HG03095 (cell line): ENCODE data around the gene DHX36.
A peak's percentile ranks its signal among the peaks of the same experiment; 100 is the strongest.

ENCODE experiments used
- ATAC-seq: cut with Tn5 transposase; IDR thresholded peaks from one replicate; pipeline ENCODE4 v1.9.1; 2021; ENCODE audit warnings: moderate library complexity; ENCODE audit not compliant: unreplicated experiment

The DHX36 gene, protein sequence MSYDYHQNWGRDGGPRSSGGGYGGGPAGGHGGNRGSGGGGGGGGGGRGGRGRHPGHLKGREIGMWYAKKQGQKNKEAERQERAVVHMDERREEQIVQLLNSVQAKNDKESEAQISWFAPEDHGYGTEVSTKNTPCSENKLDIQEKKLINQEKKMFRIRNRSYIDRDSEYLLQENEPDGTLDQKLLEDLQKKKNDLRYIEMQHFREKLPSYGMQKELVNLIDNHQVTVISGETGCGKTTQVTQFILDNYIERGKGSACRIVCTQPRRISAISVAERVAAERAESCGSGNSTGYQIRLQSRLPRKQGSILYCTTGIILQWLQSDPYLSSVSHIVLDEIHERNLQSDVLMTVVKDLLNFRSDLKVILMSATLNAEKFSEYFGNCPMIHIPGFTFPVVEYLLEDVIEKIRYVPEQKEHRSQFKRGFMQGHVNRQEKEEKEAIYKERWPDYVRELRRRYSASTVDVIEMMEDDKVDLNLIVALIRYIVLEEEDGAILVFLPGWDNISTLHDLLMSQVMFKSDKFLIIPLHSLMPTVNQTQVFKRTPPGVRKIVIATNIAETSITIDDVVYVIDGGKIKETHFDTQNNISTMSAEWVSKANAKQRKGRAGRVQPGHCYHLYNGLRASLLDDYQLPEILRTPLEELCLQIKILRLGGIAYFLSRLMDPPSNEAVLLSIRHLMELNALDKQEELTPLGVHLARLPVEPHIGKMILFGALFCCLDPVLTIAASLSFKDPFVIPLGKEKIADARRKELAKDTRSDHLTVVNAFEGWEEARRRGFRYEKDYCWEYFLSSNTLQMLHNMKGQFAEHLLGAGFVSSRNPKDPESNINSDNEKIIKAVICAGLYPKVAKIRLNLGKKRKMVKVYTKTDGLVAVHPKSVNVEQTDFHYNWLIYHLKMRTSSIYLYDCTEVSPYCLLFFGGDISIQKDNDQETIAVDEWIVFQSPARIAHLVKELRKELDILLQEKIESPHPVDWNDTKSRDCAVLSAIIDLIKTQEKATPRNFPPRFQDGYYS

DNA sequence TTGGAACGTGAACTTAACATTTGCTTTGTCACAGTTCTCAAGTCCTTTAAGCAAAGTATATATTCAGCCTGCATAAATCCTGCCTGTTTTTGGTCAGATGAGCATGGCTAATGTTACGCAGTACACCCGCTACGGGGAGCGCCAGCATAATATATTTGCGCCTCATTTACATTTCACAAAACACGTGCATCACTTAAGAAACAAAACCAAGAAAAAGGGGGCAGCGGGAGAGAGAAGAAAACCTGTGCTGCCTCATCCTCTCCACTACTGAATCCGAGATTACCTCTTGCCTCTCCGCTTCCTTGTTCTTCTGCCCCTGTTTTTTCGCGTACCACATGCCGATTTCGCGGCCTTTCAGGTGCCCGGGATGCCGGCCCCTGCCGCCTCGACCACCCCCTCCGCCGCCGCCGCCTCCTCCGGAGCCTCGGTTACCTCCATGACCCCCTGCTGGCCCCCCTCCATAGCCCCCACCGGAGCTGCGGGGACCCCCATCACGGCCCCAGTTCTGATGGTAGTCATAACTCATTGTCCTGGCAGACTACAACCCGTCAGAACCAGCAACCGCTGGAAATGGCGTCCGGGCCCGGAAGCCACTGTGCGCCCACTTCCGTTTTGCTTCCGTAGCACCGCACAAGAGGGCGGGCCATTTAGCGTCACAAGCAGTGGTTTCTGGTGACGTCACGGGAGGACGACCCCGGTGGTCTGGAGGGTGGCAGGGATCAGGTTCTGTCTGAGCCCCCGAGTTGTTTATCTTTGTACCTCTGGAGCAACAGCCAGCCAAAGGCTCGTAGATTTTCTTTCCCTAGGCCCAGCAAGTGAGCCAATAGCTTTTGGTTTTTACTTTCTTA lies at the start of gene DHX36:
Gene DHX36 (minus strand): TSS at position 597 of the 848 bp plus-strand sequence. CDS start 71 bp downstream, at position 526.
- peak; percentile 95 for ATAC-seq

DNA sequence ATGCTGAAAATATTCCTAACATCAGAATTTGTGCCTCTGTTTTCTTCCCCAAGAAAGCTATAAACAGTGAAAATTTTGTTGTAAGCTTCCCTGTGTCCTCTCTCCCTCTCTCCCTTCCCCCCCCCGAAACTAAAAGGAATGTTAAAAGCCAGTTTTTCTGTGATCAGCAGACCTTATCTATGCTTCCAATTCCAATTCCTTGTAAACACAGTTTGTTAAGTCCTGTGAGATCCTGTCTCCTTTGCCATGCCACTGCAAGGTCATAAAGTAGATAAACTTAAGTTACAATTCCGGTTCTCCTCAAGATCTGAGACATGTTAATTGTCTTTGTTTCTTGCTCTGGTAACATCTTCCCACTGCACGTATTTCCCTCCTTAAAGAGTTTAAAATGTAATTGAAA lies 42.9 kb upstream of the DHX36 start:
- ATAC-seq: no peak

DNA sequence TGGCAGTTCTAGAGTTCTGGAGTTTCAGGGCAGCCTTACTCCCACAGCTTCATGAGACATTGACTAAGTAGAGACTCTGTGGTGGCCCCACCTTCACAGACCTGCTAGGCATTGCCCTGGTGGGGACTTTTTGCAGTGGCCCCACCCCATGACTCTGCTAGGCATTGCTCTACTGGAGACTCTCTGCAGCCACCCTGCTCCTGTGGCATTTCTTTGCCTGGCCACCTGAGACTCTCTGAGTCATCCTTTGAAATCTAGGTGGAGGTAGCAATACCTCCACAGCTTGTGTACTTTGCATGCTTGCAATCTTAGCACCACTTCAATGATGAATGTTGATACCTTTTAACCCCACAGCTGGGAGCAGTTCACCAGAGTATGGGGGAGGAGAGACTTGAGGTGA lies 40.6 kb upstream of the DHX36 start:
- no peak for ATAC-seq

DNA sequence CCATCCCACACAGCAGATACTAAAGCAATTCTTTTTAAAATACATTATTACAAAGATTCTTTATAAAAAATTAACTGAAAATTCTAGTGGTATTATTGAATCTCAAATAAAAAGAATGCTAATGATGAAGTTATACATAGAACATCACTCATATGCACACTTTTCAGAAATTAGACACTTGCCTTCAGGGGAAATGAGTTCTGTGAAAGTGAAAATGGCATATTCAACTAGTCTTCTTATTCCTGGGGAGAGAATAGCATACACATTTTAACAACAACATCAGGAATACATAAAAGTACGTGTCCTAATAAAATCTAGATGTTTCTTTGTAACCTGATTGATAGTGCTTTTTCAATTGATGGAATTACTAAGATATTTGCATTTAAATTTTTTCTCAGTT lies 36.8 kb upstream of the DHX36 start:
- no peak for ATAC-seq

DNA sequence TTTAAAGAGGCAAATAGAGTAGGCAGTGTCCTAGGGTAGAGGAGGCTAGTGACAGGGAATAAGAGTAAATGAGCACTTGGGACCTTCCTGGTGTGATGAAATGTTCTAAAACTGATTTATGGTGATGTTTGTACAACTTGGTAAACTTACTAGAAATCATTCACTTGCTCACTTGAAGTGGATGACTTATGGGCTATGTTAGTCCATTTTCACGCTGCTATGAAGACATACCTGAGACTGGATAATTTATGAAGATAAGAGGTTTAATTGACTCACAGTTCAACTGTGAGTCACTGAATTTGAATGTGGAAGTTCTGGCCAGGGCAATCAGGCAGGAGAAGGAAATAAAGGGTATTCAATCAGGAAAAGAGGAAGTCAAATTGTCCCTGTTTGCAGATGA lies 31.7 kb upstream of the DHX36 start:
- ATAC-seq: no peak

DNA sequence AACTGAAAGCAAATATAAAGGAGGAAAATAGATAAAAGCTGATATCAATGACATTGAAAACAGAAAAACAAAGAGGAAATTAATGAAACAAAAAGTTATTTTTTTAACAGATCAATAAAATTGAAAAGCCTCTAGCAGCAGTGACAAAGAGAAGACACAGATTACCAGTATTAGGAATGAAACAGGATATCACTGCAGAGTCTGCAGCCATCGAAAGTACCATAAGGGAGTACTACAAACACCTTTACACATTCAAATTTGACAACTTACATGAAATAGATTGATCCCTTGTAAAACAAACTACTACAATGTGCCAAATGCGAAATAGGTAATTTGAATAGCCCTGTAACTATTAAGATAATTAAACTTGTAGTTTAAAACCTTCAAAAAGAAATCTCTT lies 24.9 kb upstream of the DHX36 start:
- no peak for ATAC-seq

DNA sequence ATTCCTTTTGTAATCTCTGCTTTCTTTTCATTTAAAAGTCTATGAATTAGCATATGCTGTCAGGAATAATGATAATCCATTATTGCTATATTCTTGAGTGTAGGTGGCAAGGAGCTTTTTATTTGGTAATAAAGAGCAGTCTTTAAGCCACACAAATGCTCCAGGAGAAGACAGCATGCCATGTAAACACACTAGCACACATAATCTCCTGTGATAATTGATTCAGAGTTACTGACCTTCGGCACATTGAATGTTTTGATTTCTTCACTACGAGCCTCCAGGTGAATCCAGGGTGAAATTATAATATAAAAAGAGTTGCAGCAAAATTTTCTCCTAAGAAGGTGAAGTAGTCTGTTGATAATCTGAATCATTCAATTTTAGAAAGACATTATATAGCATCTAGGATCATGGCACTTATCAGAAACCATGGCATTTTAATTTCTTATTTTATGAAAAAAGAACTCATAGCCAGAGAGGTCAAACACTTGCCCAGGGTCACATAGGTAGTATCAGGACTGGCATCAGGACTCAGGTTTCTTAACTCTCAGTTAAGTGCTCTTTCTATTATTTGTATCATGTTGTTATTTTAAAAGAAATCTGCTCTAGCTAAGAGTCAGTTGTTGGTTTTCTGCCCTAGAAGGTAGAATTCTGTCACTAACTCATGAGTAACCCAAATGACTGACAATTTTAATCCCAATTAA lies 21.3 kb upstream of the DHX36 start:
- no peak for ATAC-seq

DNA sequence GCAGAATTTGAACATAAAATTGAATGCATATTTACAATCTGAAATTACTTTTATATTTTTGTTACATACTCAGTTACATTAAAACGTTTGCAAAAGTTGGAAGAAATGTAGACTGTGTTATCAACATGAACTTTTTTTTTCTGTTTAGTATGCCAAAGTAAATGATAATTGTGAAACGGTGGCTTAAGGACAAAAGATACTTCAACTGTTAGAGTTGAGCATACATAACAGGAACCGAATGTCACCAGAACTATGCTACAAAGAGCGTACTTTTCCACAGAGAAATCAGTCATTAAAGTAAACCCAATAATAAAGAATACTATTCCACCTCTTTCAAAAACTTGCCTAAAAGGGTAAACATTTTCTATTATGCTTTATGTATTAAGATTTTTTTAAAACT lies 14.3 kb upstream of the DHX36 start:
- ATAC-seq: no peak

DNA sequence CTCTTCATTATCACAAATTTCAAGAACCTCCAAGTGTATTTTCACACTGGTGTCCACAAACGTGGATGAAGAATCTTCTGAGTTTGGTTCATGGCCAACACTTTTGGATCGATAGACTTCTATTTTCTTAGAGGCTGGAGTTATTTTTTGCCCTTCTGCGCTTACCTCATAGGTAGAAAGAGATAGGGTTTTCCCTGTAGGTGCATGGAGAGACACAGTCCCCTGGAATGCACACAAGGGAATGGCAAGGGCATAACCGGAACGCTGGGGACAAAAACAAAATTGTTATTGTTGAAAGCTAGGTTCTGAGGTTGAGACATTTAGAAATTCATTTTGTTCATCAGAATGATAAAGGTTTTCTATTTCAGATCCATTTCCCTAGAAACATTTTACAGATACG lies 13.7 kb upstream of the DHX36 start:
- no peak for ATAC-seq

DNA sequence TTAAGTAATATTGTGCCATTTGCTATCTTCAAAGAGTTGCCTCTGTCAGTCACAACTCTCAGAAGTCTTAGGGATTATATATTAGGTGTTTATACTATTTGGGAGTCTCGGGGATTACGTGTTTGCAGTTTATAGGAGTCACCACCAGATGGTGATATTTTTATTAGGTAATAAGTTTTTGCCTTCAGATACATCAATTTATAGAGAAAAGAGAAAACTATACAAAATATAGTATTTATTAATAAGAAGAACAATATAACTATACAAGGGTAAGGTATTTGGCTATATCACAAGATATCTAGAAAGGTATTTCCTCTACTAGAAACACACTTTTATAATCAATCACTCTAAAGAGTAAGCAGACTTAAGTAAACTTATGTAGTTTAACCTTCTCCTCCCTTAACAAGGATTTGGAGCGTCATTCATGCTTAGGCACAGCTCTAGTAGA lies 10.7 kb upstream of the DHX36 start:
- ATAC-seq: no peak

DNA sequence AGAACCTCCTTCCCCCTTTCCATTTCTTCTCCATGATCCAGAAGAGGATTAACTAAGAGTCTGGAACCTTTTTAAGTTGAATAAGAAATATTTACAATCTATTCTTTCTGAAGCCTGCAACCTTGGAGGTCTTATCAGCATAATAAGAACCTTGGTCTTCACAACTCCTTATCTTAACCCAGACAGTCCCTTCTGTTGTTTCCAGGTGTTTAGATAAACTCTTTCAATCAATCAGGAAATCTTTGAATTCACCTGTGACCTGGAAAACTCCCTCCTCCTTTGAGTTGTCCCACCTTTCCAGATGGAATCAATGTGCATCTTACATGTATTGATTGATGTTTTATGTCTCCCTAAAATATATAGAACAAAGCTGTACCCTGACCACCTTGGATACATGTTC lies 3.6 kb upstream of the DHX36 start:
- no peak for ATAC-seq

DNA sequence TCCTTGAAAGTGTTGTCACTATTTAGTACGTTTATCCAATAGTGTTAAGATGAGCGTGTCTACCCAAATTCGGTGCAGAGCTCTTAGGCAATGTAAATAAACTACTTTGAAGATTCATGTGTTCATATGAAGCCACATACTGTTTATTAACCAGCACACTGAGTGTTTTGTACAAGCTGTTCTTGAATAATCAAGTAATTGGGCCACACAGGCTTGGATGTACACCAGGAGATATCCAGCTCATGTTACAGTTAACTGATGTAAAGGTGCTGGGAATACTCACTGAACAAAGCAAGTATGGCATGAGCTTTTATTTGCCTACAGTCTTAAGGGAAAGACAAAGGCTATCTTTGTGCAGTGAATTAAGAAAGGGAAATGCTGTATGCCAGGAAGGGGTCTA lies 632 bp upstream of the DHX36 start:
- ATAC-seq: no peak

DNA sequence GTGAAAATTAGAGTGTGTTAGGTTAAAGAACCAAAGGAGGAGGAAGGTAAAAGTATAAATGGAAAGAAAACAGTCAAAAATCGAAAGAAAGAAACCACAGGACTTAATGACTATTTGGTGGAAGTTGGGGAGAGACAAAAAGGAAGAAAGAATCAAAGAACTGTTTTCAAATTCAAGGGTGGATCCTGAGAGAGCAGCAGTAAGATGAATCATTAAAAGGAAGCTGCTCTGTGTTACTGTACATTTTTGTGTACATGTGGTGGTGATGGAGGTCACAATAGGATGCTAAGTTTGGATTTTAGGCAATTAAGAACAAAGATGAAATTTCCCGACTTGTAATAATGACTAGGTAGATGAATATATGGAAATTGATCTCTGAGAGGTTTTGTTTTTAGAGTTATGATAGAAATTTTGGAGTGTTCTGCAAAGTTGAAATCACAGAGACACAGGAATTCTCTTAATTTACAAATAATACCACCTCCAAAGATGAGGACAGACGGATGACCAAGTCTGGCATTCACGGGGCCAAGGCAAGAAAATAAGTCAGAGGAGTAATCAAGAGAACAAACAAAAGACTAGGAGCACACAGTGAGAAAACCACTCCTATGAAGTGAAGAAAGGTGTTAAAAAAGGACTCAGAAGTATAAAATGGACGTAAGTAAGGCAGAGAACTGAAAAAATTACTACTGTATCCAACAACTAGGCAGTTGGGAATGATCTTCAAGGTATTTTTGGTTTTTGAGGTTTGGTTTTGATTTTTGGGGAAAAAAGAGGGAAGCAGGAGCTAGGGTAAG lies 7.1 kb downstream of the DHX36 start:
- no peak for ATAC-seq

DNA sequence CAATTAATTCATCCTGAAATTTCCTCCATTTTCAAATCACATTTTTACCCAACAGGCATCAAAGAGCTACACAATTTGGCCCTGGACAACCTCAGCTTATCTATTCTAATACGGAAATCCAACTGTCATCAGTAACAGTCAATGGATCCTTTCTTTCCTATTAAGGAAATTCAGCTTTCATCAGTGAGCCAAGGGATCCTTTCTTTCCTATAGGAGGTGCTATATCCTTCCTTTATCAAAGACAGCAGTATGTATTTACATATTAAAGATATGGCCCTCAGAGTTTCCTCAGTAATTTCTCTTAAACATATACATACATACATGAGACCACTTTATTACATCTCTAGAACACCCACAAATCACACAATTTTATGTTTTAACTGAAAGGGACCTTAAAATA lies 10.1 kb downstream of the DHX36 start:
- ATAC-seq: no peak

DNA sequence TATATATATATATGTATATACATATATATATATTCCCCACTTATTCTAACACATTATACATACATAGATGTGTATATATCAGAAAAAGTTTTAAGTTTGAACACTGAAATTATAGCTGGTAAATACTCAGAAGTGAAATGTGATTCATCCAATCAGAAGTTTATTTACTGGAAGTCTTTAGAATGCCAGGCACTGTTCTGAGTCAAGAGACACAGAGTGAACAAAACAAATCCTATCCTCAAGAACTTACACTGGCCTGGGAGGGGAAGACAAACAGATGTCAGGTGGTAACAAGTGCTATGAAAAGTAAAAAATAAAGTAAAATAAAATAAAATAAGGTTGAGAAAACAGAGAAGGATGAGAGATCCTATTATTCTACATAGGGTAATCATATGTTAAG lies 13.4 kb downstream of the DHX36 start:
- ATAC-seq: no peak

DNA sequence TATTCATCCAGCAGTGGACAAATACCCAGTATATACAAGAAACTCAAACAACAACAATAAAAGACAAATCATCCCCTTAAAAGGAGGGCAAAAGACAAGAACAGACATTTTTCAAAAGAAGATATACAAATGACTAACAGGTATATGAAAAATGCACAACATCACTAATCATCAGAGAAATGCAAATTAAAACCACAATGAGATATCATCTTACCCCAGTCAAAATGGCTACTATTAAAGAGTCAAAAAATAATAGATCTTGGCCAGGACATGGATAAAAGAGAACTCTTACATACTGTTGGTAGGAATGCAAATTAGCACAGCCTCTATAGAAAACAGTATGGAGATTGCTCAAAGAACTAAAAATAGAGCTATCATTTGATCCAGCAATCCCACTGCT lies 16.9 kb downstream of the DHX36 start:
- ATAC-seq: no peak

DNA sequence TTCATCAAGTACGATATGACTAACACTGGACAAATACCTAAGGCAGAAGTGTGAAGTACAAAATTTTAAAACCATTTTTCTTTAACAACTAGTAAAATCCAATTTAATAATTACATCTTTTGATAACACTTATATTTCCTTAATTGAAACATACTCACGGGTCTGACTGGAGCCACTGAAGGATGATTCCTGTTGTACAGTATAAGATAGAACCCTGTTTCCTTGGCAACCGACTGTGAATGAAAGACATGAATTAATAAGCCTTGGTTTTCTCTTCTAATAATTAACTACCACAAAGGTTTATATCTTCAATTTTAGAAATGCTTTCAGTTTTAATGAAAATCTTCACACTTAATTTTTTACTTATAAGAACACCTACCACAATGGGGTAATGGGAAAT lies 19.4 kb downstream of the DHX36 start:
- no peak for ATAC-seq

DNA sequence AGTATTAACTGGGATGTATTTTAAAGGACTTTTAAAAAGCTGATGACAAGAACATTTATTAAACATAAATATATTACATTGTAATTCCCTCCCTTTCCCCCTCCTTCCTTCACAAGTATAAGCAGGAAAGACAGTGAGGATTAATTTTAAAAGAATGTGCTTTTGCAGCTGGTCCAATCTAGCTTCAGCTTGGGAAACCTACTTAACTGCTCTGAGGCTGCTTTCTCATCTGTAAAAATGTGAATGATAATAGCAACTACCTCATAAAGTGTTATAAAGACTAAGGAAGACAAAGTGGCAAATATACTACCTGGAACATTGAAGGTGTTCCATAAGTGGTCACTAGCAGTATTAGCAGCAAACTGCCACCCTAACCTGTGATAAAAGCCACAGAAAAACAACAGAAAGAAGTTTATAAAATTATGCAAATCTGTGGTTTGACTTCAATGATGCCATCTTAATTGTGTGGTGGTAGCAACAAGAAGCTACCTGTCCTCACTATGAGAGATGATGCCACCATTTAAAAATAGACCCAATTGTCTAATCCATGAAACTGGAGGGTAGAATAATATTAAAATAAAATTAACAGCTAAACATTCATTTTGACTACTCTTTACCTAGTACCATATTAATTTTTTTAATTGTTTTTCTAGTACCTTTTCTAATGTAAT lies 20.0 kb downstream of the DHX36 start:
- ATAC-seq: no peak

DNA sequence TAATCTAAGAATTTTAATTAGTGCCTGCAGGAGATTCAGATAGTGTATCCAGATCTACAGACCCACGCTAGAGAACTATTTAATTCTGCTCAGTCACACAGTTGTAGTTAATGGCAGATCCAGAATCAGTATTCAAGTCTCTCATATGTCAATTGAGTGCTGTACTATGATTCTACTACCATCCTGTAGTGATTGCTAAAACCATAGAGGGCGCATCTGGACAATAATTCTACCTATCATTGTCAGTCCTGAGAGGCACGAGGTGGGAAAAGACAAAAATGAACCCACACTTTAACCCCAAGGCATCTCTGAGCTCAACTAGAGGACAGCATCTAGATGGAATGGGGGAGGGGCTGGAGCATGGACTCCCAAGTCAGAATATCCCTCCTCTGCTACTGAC lies 22.7 kb downstream of the DHX36 start:
- ATAC-seq: no peak
